Fibroblast of lung (primary cell): ENCODE results near the gene URAD.

ENCODE experiments used
- CTCF ChIP-seq, 2 donors: IDR thresholded peaks in 1 of 2; conservative IDR thresholded peaks in 1 of 2; 1 replicate in 1 of 2; 2 replicates in 1 of 2; pipeline ENCODE4 v1.5.1; 2011 to 2012; ENCODE audit warnings: low read length in 2 of 2, control low read depth in 1 of 2, inconsistent platforms in 1 of 2, low read depth in 1 of 2, mild to moderate bottlenecking in 1 of 2
- EZH2 ChIP-seq: IDR thresholded peaks from 2 replicates; pipeline ENCODE4 v1.5.1; 2012; ENCODE audit warnings: low read length, control low read depth, mild to moderate bottlenecking; ENCODE audit errors: missing control alignments

DNA sequence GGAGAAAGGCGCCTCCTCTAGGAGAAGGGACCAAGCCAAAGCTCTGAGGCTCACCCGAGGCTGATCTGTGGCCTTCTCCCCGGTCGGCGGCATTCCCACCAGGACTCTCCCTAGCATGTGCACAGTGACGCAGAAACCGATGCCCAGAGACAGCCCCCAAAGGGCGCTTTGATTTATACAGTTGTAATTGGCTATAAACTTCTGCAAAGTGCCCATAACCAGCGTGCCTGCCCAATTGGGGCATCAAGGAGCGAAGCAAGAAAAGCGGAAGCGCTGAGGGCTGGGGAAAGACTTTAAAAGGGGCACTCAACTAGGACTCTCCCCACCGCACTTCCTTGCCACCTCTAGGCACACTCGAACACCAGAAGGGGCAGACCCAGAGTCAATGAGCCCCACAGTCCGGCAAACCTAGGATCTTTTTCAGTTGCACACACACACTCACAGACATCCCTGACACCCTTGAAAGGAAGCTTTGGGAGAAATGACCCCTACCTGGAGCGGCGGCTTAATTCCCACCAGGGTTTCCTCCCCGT lies 21.2 kb downstream of the URAD start:
- TF ChIP-seq CTCF (conservative IDR thresholded peaks at IDR 0.05 in 1 of 2, IDR thresholded peaks at IDR 0.05 in 1 of 2; ENCODE audit: low read depth in 1 of 2, low read length in 2 of 2) (no peak), EZH2 (no peak)
